Type B pancreatic cell (in vitro differentiated cells): ENCODE results near the gene UQCRQ. TPM values are rescaled to one million over a fixed set of nuclear protein-coding genes. Genes with fewer than 3 reads are reported as not detected.

ENCODE experiments used
- DNase-seq: peaks from one replicate; pipeline ENCODE4 v3.0.0; 2021; ENCODE audit warnings: mixed read lengths; ENCODE audit not compliant: unreplicated experiment; ENCODE audit errors: extremely low spot score
- H3K27ac Mint-ChIP-seq: 2 replicates; pipeline ENCODE4 v1.8.0; 2021; ENCODE audit warnings: mild to moderate bottlenecking, mixed read lengths
- H3K27me3 Mint-ChIP-seq: 2 replicates; pipeline ENCODE4 v1.8.0; 2021; ENCODE audit warnings: mixed read lengths
- H3K36me3 Mint-ChIP-seq: 2 replicates; pipeline ENCODE4 v1.8.0; 2021; ENCODE audit warnings: mixed read lengths
- H3K4me1 Mint-ChIP-seq: one replicate; pipeline ENCODE4 v1.8.0; 2021; ENCODE audit warnings: mixed read lengths; ENCODE audit not compliant: unreplicated experiment
- H3K4me3 Mint-ChIP-seq: 2 replicates; pipeline ENCODE4 v1.8.0; 2021; ENCODE audit warnings: mild to moderate bottlenecking, mixed read lengths
- H3K9me3 Mint-ChIP-seq: 2 replicates; pipeline ENCODE4 v1.8.0; 2021; ENCODE audit warnings: mixed read lengths
- total RNA-seq: library from RNA; stranded (reverse); gene quantifications from 2 replicates; pipeline ENCODE4 v1.2.1, GENCODE V29; 2021; ENCODE audit warnings: low replicate concordance
- TF ChIP-seq, protein P1 (sequence below): fragments of 200-600 bp; sonication (generic); conservative IDR thresholded peaks from 2 replicates; pipeline ENCODE4 v1.5.0; 2021; ENCODE audit warnings: antibody characterized with exemption, mild to moderate bottlenecking

UQCRQ gene
- total RNA-seq, 1 donor from 2014 or later, result 445 TPM

GRCh38 chr5:132889501-132889900 is 23.1 kb downstream of the UQCRQ start:
- TF ChIP-seq, protein P1, sequence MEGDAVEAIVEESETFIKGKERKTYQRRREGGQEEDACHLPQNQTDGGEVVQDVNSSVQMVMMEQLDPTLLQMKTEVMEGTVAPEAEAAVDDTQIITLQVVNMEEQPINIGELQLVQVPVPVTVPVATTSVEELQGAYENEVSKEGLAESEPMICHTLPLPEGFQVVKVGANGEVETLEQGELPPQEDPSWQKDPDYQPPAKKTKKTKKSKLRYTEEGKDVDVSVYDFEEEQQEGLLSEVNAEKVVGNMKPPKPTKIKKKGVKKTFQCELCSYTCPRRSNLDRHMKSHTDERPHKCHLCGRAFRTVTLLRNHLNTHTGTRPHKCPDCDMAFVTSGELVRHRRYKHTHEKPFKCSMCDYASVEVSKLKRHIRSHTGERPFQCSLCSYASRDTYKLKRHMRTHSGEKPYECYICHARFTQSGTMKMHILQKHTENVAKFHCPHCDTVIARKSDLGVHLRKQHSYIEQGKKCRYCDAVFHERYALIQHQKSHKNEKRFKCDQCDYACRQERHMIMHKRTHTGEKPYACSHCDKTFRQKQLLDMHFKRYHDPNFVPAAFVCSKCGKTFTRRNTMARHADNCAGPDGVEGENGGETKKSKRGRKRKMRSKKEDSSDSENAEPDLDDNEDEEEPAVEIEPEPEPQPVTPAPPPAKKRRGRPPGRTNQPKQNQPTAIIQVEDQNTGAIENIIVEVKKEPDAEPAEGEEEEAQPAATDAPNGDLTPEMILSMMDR, result no peak
- Mint-ChIP-seq H3K27ac (no peak overlapping the region), H3K4me3 (no peak overlapping the region), H3K9me3 (no peaks in the 10 kb centered on the region), H3K36me3 (peaks cover 41% of the 10 kb centered on the region), H3K4me1 (peaks cover 15% of the 10 kb centered on the region), H3K27me3 (no peaks in the 10 kb centered on the region)
- no peak for DNase-seq

GRCh38 chr5:132890817-132891216 is 24.4 kb downstream of the UQCRQ start:
- H3K36me3 Mint-ChIP-seq, result peaks cover 40% of the 10 kb centered on the region
- no peaks in the 10 kb centered on the region for H3K27me3 Mint-ChIP-seq
- TF ChIP-seq, protein P1, result no peak

GRCh38 chr5:132895719-132896305 is 29.4 kb downstream of the UQCRQ start:
- no peak overlapping the region for H3K4me3 Mint-ChIP-seq
- TF ChIP-seq, protein P1, result no peak
- no peak for DNase-seq
- H3K27ac Mint-ChIP-seq, result no peak overlapping the region
- H3K9me3 Mint-ChIP-seq, result no peaks in the 10 kb centered on the region
- peaks cover 49% of the 10 kb centered on the region for H3K36me3 Mint-ChIP-seq
- H3K27me3 Mint-ChIP-seq, result no peaks in the 10 kb centered on the region
- H3K4me1 Mint-ChIP-seq, result no peaks in the 10 kb centered on the region

More at GRCh38 chr5:132890817-132891216, 24.4 kb downstream of the UQCRQ start:
- Mint-ChIP-seq H3K27ac (no peak overlapping the region), H3K4me1 (peaks cover 5% of the 10 kb centered on the region), H3K4me3 (no peak overlapping the region), H3K9me3 (no peaks in the 10 kb centered on the region)
- no peak for DNase-seq

DNA sequence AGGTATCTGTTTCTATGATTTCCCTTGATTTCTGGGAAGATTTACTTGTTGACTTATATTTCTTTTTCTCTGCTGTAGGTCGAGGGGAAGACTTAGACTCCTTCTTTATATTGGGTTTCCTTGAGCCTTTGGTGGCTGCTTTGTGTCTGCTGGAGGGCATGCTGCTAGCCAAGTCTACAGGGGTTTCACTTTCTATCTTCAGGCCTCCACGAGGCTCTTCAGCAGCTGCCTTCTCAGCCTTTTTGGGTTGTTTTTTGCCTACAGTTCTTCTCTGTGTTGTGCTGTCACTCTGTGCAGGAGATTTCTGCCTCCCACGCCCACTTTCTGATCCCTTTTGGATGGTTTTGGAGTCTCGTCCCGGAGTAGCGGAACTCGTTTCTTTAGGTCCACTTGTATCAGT is 30.2 kb downstream of the UQCRQ start:
- Mint-ChIP-seq H3K9me3 (no peaks in the 10 kb centered on the region), H3K27me3 (no peaks in the 10 kb centered on the region), H3K27ac (peak overlapping the region; percentile 28), H3K4me3 (no peak overlapping the region), H3K4me1 (no peaks in the 10 kb centered on the region), H3K36me3 (peaks cover 53% of the 10 kb centered on the region)
- no peak for DNase-seq
- TF ChIP-seq, protein P1, result no peak

DNA sequence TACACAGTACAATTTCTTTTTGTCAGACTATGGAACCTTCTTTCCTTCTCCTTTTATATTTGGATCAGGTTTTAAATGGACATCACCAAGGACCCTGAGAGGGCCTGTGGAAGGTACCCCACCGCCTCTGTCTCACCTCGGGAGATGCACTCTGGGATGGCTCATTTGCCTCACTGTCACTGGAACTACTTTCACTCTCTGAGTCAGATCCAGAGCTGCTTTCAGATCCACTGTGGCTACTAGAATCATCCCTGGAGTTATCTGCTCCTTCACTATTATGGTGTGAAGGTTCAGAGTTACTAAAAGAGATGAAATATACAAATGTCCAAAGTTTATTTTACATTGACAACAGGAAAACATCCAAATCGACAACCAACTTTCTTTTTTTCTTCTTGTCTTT is 31.7 kb downstream of the UQCRQ start:
- DNase-seq, result no peak
- H3K36me3 Mint-ChIP-seq, result peaks cover 45% of the 10 kb centered on the region
- no peaks in the 10 kb centered on the region for H3K4me1 Mint-ChIP-seq
- no peaks in the 10 kb centered on the region for H3K9me3 Mint-ChIP-seq
- no peaks in the 10 kb centered on the region for H3K27me3 Mint-ChIP-seq
- TF ChIP-seq, protein P1, result no peak
- no peak overlapping the region for H3K4me3 Mint-ChIP-seq
- no peak overlapping the region for H3K27ac Mint-ChIP-seq

GRCh38 chr5:132901036-132901435 is 34.6 kb downstream of the UQCRQ start:
- Mint-ChIP-seq H3K4me1 (no peaks in the 10 kb centered on the region), H3K9me3 (no peaks in the 10 kb centered on the region), H3K27ac (peak overlapping the region; percentile 2), H3K27me3 (no peaks in the 10 kb centered on the region), H3K4me3 (no peak overlapping the region), H3K36me3 (peaks cover 38% of the 10 kb centered on the region)
- no peak for DNase-seq
- TF ChIP-seq, protein P1, result no peak
